Measurements from ENCODE around the gene CENPE.

- TF ChIP-seq CTCF (conservative IDR thresholded peaks at IDR 0.05 in 1 of 2, IDR thresholded peaks at IDR 0.05 in 1 of 2; ENCODE audit: extremely low read depth in 1 of 2, insufficient read depth in 1 of 2, low read depth in 1 of 2, low read length in 2 of 2) (no peak), EZH2 (IDR thresholded peaks at IDR 0.05; ENCODE audit: borderline replicate concordance, low read length) (no peak)
Observed at GRCh38 chr4:103085555-103086196, 112.5 kb downstream of the CENPE start.
